ELR (cell line): ENCODE results near the gene SOX2.

Experiments
- DNase-seq: peaks from one replicate; pipeline ENCODE4 v3.0.0-alpha.2; 2015; ENCODE audit warnings: low read depth

Gene SOX2

GRCh38 chr3:181704421-181705085 lies 7.2 kb upstream of the SOX2 start:
- DNase-seq: no peak

- no peak for DNase-seq
Observed at GRCh38 chr3:181705086-181705480, 6.6 kb upstream of the SOX2 start.

- no peak for DNase-seq
Observed at GRCh38 chr3:181707980-181708379, 3.7 kb upstream of the SOX2 start.

- DNase-seq: peak; percentile 60
Observed at GRCh38 chr3:181709537-181710279, 2.0 kb upstream of the SOX2 start.

GRCh38 chr3:181710345-181711291 lies 1.1 kb upstream of the SOX2 start:
- DNase-seq: no peak

- DNase-seq: no peak
Observed at GRCh38 chr3:181712226-181712552, 464 bp downstream of the SOX2 start.

- DNase-seq: no peak
Observed at GRCh38 chr3:181712553-181713279, 991 bp downstream of the SOX2 start.

- no peak for DNase-seq
Observed at GRCh38 chr3:181713280-181713647, 1.5 kb downstream of the SOX2 start.

GRCh38 chr3:181713676-181714612 lies 2.2 kb downstream of the SOX2 start:
- no peak for DNase-seq

- DNase-seq: no peak
Observed at GRCh38 chr3:181715571-181716340, 4.0 kb downstream of the SOX2 start.

GRCh38 chr3:181716966-181717365 lies 5.2 kb downstream of the SOX2 start:
- DNase-seq: no peak

GRCh38 chr3:181717549-181718171 lies 5.9 kb downstream of the SOX2 start:
- no peak for DNase-seq

- DNase-seq: no peak
Observed at GRCh38 chr3:181718369-181718768, 6.6 kb downstream of the SOX2 start.

GRCh38 chr3:181718987-181719911 lies 7.5 kb downstream of the SOX2 start:
- DNase-seq: no peak

GRCh38 chr3:181719991-181720680 lies 8.4 kb downstream of the SOX2 start:
- DNase-seq: no peak

GRCh38 chr3:181721046-181721875 lies 9.5 kb downstream of the SOX2 start:
- DNase-seq: no peak

- DNase-seq: no peak
Observed at GRCh38 chr3:181722156-181722555, 10.4 kb downstream of the SOX2 start.
